ENCODE results near the gene ADAT1.

The ADAT1 gene

DNA sequence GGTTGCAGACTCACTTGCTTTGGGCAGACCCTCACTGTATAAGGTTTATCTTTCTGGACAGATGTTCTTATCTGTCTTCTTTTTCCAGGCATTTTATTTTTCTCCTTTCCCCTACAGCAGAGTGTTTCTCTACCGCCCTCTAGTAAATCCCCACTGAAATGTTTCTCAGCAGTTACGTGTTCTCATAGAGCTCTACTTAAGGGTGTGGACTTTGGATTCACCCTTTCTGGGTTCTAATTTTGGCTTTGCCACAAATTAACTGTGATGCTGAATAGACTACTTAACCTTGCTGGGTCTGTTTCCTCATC is 2.0 kb downstream of the ADAT1 start:
- Histone ChIP-seq H3K79me1 (replicated peaks; ENCODE audit: low read length, poor library complexity, severe bottlenecking) (peaks cover 17% of the 10 kb centered on the region), H2BK15ac (ENCODE audit: low read depth, poor library complexity, severe bottlenecking) (no peak overlapping the region), H3K9ac (ENCODE audit: low read length) (peak overlapping the region; percentile 95), H2AFZ (ENCODE audit: low read depth, low read length) (no peak overlapping the region), H3K18ac (ENCODE audit: low read depth in 1 of 2, low read length in 2 of 2) (no peak overlapping the region), H3K27ac (ENCODE audit: low read length, poor library complexity, severe bottlenecking) (no peak overlapping the region), H2BK12ac (ENCODE audit: low read length in 2 of 2) (no peak overlapping the region), H3K9me3 (ENCODE audit: control insufficient read depth, low read length) (no peaks in the 10 kb centered on the region), H4K8ac (ENCODE audit: low read length) (no peak overlapping the region), H3K4me2 (ENCODE audit: low read length, poor library complexity, severe bottlenecking) (no peak overlapping the region), H2BK120ac (ENCODE audit: low read depth, low read length) (no peak overlapping the region), H3K36me3 (ENCODE audit: control insufficient read depth in 1 of 2, insufficient read depth in 2 of 2, low read depth in 1 of 2, low read length in 2 of 2) (peaks cover 25 to 52% of the 10 kb centered on the region in 2 experiments), H3K4ac (ENCODE audit: low read depth in 1 of 2, low read length in 2 of 2) (no peak overlapping the region), H4K91ac (ENCODE audit: low read length) (no peak overlapping the region), H3K23ac (ENCODE audit: low read length in 2 of 2) (no peak overlapping the region), H2BK5ac (ENCODE audit: low read depth, low read length, poor library complexity, severe bottlenecking) (no peak overlapping the region), H3K4me1 (ENCODE audit: control insufficient read depth, insufficient read depth, low read depth, low read length) (peaks cover 10% of the 10 kb centered on the region), H3K14ac (ENCODE audit: low read length in 2 of 2) (no peak overlapping the region), H3K27me3 (ENCODE audit: control insufficient read depth in 1 of 2, insufficient read depth in 1 of 2, low read length in 2 of 2) (no peaks in the 10 kb centered on the region), H2AK5ac (ENCODE audit: low read length, severe bottlenecking) (no peak overlapping the region), H3K4me3 (ENCODE audit: insufficient read depth in 1 of 2, low read depth in 1 of 2, low read length in 2 of 2) (peak overlapping the region in 1 of 2 experiments; percentile 93)
- peak; percentile 63 for DNase-seq
- 0% methylated on average over 1 of the region's 2 CpGs for WGBS

- no peak overlapping the region for H2AK5ac ChIP-seq (ENCODE audit: low read length, severe bottlenecking)
- WGBS, result 96% methylated on average over 20 of the region's 20 CpGs
- no peaks in the 10 kb centered on the region for H3K27me3 ChIP-seq (ENCODE audit: control insufficient read depth in 1 of 2, insufficient read depth in 1 of 2, low read length in 2 of 2)
- no peak overlapping the region for H2BK120ac ChIP-seq (ENCODE audit: low read depth, low read length)
- H3K23ac ChIP-seq (ENCODE audit: low read length in 2 of 2), result no peak overlapping the region
- H3K9ac ChIP-seq (ENCODE audit: low read length), result peak overlapping the region; percentile 95
- H2BK12ac ChIP-seq (ENCODE audit: low read length in 2 of 2), result no peak overlapping the region
- H3K79me1 ChIP-seq (replicated peaks; ENCODE audit: low read length, poor library complexity, severe bottlenecking), result peaks cover 17% of the 10 kb centered on the region
- H4K8ac ChIP-seq (ENCODE audit: low read length), result peak overlapping the region; percentile 12
- H3K4me1 ChIP-seq (ENCODE audit: control insufficient read depth, insufficient read depth, low read depth, low read length), result peaks cover 11% of the 10 kb centered on the region
- no peaks in the 10 kb centered on the region for H3K9me3 ChIP-seq (ENCODE audit: control insufficient read depth, low read length)
- H3K18ac ChIP-seq (ENCODE audit: low read depth in 1 of 2, low read length in 2 of 2), result no peak overlapping the region
- no peak for DNase-seq
- H3K27ac ChIP-seq (ENCODE audit: low read length, poor library complexity, severe bottlenecking), result no peak overlapping the region
- H2BK5ac ChIP-seq (ENCODE audit: low read depth, low read length, poor library complexity, severe bottlenecking), result no peak overlapping the region
- no peak overlapping the region for H3K4ac ChIP-seq (ENCODE audit: low read depth in 1 of 2, low read length in 2 of 2)
- peaks cover 25 to 51% of the 10 kb centered on the region in 2 experiments for H3K36me3 ChIP-seq (ENCODE audit: control insufficient read depth in 1 of 2, insufficient read depth in 2 of 2, low read depth in 1 of 2, low read length in 2 of 2)
- no peak overlapping the region for H3K14ac ChIP-seq (ENCODE audit: low read length in 2 of 2)
- H3K4me3 ChIP-seq (ENCODE audit: insufficient read depth in 1 of 2, low read depth in 1 of 2, low read length in 2 of 2), result no peak overlapping the region
- no peak overlapping the region for H3K4me2 ChIP-seq (ENCODE audit: low read length, poor library complexity, severe bottlenecking)
- H4K91ac ChIP-seq (ENCODE audit: low read length), result no peak overlapping the region
- no peak overlapping the region for H2BK15ac ChIP-seq (ENCODE audit: low read depth, poor library complexity, severe bottlenecking)
- no peak overlapping the region for H2AFZ ChIP-seq (ENCODE audit: low read depth, low read length)
Observed at GRCh38 chr16:75620326-75621169, 2.5 kb downstream of the ADAT1 start.

- Histone ChIP-seq H2BK12ac (ENCODE audit: low read length in 2 of 2) (no peak overlapping the region), H3K9ac (ENCODE audit: low read length) (no peak overlapping the region), H2BK5ac (ENCODE audit: low read depth, low read length, poor library complexity, severe bottlenecking) (no peak overlapping the region), H3K18ac (ENCODE audit: low read depth in 1 of 2, low read length in 2 of 2) (no peak overlapping the region), H2BK120ac (ENCODE audit: low read depth, low read length) (no peak overlapping the region), H3K14ac (ENCODE audit: low read length in 2 of 2) (no peak overlapping the region), H3K27me3 (ENCODE audit: control insufficient read depth in 1 of 2, insufficient read depth in 1 of 2, low read length in 2 of 2) (no peaks in the 10 kb centered on the region), H2AK5ac (ENCODE audit: low read length, severe bottlenecking) (no peak overlapping the region), H2AFZ (ENCODE audit: low read depth, low read length) (no peak overlapping the region), H3K36me3 (ENCODE audit: control insufficient read depth in 1 of 2, insufficient read depth in 2 of 2, low read depth in 1 of 2, low read length in 2 of 2) (peaks cover 24 to 53% of the 10 kb centered on the region in 2 experiments), H3K4me2 (ENCODE audit: low read length, poor library complexity, severe bottlenecking) (no peak overlapping the region), H3K4me1 (ENCODE audit: control insufficient read depth, insufficient read depth, low read depth, low read length) (peaks cover 15% of the 10 kb centered on the region), H4K8ac (ENCODE audit: low read length) (no peak overlapping the region), H3K79me1 (replicated peaks; ENCODE audit: low read length, poor library complexity, severe bottlenecking) (peaks cover 17% of the 10 kb centered on the region), H3K9me3 (ENCODE audit: control insufficient read depth, low read length) (no peaks in the 10 kb centered on the region), H3K23ac (ENCODE audit: low read length in 2 of 2) (no peak overlapping the region), H4K91ac (ENCODE audit: low read length) (no peak overlapping the region), H3K4me3 (ENCODE audit: insufficient read depth in 1 of 2, low read depth in 1 of 2, low read length in 2 of 2) (no peak overlapping the region), H2BK15ac (ENCODE audit: low read depth, poor library complexity, severe bottlenecking) (no peak overlapping the region), H3K4ac (ENCODE audit: low read depth in 1 of 2, low read length in 2 of 2) (no peak overlapping the region), H3K27ac (ENCODE audit: low read length, poor library complexity, severe bottlenecking) (no peak overlapping the region)
- WGBS, result 100% methylated on average over 2 of the region's 2 CpGs
- no peak for DNase-seq
Observed at GRCh38 chr16:75618780-75619179, 4.3 kb downstream of the ADAT1 start.

- H2BK15ac ChIP-seq (ENCODE audit: low read depth, poor library complexity, severe bottlenecking), result no peak overlapping the region
- over 99% methylated on average over 3 of the region's 3 CpGs for WGBS
Observed at GRCh38 chr16:75617121-75617520, 6.0 kb downstream of the ADAT1 start.

More at GRCh38 chr16:75617121-75617520, 6.0 kb downstream of the ADAT1 start:
- no peak overlapping the region for H2BK5ac ChIP-seq (ENCODE audit: low read depth, low read length, poor library complexity, severe bottlenecking)
- no peak overlapping the region for H3K23ac ChIP-seq (ENCODE audit: low read length in 2 of 2)
- H4K8ac ChIP-seq (ENCODE audit: low read length), result no peak overlapping the region
- no peak overlapping the region for H2AK5ac ChIP-seq (ENCODE audit: low read length, severe bottlenecking)
- no peak overlapping the region for H2BK12ac ChIP-seq (ENCODE audit: low read length in 2 of 2)
- peaks cover 14% of the 10 kb centered on the region for H3K4me1 ChIP-seq (ENCODE audit: control insufficient read depth, insufficient read depth, low read depth, low read length)
- no peak overlapping the region for H3K14ac ChIP-seq (ENCODE audit: low read length in 2 of 2)
- H4K91ac ChIP-seq (ENCODE audit: low read length), result no peak overlapping the region
- no peak overlapping the region for H3K9ac ChIP-seq (ENCODE audit: low read length)
- DNase-seq, result no peak
- no peak overlapping the region for H2BK120ac ChIP-seq (ENCODE audit: low read depth, low read length)
- H3K27ac ChIP-seq (ENCODE audit: low read length, poor library complexity, severe bottlenecking), result no peak overlapping the region
- no peak overlapping the region for H2AFZ ChIP-seq (ENCODE audit: low read depth, low read length)
- H3K4ac ChIP-seq (ENCODE audit: low read depth in 1 of 2, low read length in 2 of 2), result no peak overlapping the region
- H3K36me3 ChIP-seq (ENCODE audit: control insufficient read depth in 1 of 2, insufficient read depth in 2 of 2, low read depth in 1 of 2, low read length in 2 of 2), result peaks cover 36 to 69% of the 10 kb centered on the region in 2 experiments
- no peaks in the 10 kb centered on the region for H3K9me3 ChIP-seq (ENCODE audit: control insufficient read depth, low read length)
- H3K4me2 ChIP-seq (ENCODE audit: low read length, poor library complexity, severe bottlenecking), result no peak overlapping the region
- no peaks in the 10 kb centered on the region for H3K27me3 ChIP-seq (ENCODE audit: control insufficient read depth in 1 of 2, insufficient read depth in 1 of 2, low read length in 2 of 2)
- H3K4me3 ChIP-seq (ENCODE audit: insufficient read depth in 1 of 2, low read depth in 1 of 2, low read length in 2 of 2), result no peak overlapping the region
- no peak overlapping the region for H3K18ac ChIP-seq (ENCODE audit: low read depth in 1 of 2, low read length in 2 of 2)
- peaks cover 25% of the 10 kb centered on the region for H3K79me1 ChIP-seq (replicated peaks; ENCODE audit: low read length, poor library complexity, severe bottlenecking)
